ENCODE results near the gene LRIG1. TPM values are rescaled to one million over a fixed set of nuclear protein-coding genes. Genes with fewer than 3 reads are reported as not detected.

Gene LRIG1
- total RNA-seq, 1 experiment from 2014 or later, result 24.1 TPM

GRCh38 chr3:66435989-66436388 lies 64.8 kb downstream of the LRIG1 start:
- no peak overlapping the region for H3K27ac ChIP-seq (ENCODE audit: low read depth, low read length, poor library complexity, severe bottlenecking)
- H3K9me3 ChIP-seq (ENCODE audit: low read depth, low read length, poor library complexity, severe bottlenecking), result no peaks in the 10 kb centered on the region
- no TSS peak for BruUV-seq (replicated peaks)
- DNase-seq (ENCODE audit: low spot score), result no peak
- intact Hi-C loops (cut with micrococcal nuclease; ENCODE audit: unreplicated experiment), result no loop called here
- peaks cover 18% of the 10 kb centered on the region for H3K4me1 ChIP-seq (ENCODE audit: insufficient read depth, low read length, poor library complexity, severe bottlenecking)
- ChIA-PET POLR2A (ENCODE audit: low non-redundant PET) (no interaction called here), CTCF (no interaction called here)
- no peaks in the 10 kb centered on the region for H3K36me3 ChIP-seq (ENCODE audit: insufficient read depth, low read length, poor library complexity, severe bottlenecking)
- no peak overlapping the region for H3K4me3 ChIP-seq (ENCODE audit: low read depth, low read length, poor library complexity, severe bottlenecking)
- TF ChIP-seq EZH2 (IDR thresholded peaks at IDR 0.05; ENCODE audit: borderline replicate concordance, low read depth, low read length, poor library complexity, severe bottlenecking) (no peak), CTCF (conservative IDR thresholded peaks at IDR 0.05; ENCODE audit: low read depth, low read length) (no peak)
- no peaks in the 10 kb centered on the region for H3K27me3 ChIP-seq (replicated peaks; ENCODE audit: insufficient read depth, low read depth, low read length, poor library complexity)

GRCh38 chr3:66434726-66435125 lies 66.1 kb downstream of the LRIG1 start:
- no peaks in the 10 kb centered on the region for H3K36me3 ChIP-seq (ENCODE audit: insufficient read depth, low read length, poor library complexity, severe bottlenecking)
- no peaks in the 10 kb centered on the region for H3K9me3 ChIP-seq (ENCODE audit: low read depth, low read length, poor library complexity, severe bottlenecking)
- peaks cover 6% of the 10 kb centered on the region for H3K4me1 ChIP-seq (ENCODE audit: insufficient read depth, low read length, poor library complexity, severe bottlenecking)
- no peaks in the 10 kb centered on the region for H3K27me3 ChIP-seq (replicated peaks; ENCODE audit: insufficient read depth, low read depth, low read length, poor library complexity)
- DNase-seq (ENCODE audit: low spot score), result no peak
- CTCF ChIA-PET, result no interaction called here
- intact Hi-C loops (cut with micrococcal nuclease; ENCODE audit: unreplicated experiment), result no loop called here
- no TSS peak for BruUV-seq (replicated peaks)
- TF ChIP-seq EZH2 (IDR thresholded peaks at IDR 0.05; ENCODE audit: borderline replicate concordance, low read depth, low read length, poor library complexity, severe bottlenecking) (no peak), CTCF (conservative IDR thresholded peaks at IDR 0.05; ENCODE audit: low read depth, low read length) (no peak)
- no peak overlapping the region for H3K27ac ChIP-seq (ENCODE audit: low read depth, low read length, poor library complexity, severe bottlenecking)
- no peak overlapping the region for H3K4me3 ChIP-seq (ENCODE audit: low read depth, low read length, poor library complexity, severe bottlenecking)
- POLR2A ChIA-PET (ENCODE audit: low non-redundant PET), result no interaction called here

GRCh38 chr3:66433522-66433782 lies 67.4 kb downstream of the LRIG1 start:
- CTCF ChIA-PET, result no interaction called here
- Histone ChIP-seq H3K4me3 (ENCODE audit: low read depth, low read length, poor library complexity, severe bottlenecking) (no peak overlapping the region), H3K27me3 (replicated peaks; ENCODE audit: insufficient read depth, low read depth, low read length, poor library complexity) (no peaks in the 10 kb centered on the region), H3K4me1 (ENCODE audit: insufficient read depth, low read length, poor library complexity, severe bottlenecking) (peaks cover 10% of the 10 kb centered on the region), H3K9me3 (ENCODE audit: low read depth, low read length, poor library complexity, severe bottlenecking) (no peaks in the 10 kb centered on the region), H3K36me3 (ENCODE audit: insufficient read depth, low read length, poor library complexity, severe bottlenecking) (no peaks in the 10 kb centered on the region), H3K27ac (ENCODE audit: low read depth, low read length, poor library complexity, severe bottlenecking) (no peak overlapping the region)
- intact Hi-C loops (cut with micrococcal nuclease; ENCODE audit: unreplicated experiment), result no loop called here
- POLR2A ChIA-PET (ENCODE audit: low non-redundant PET), result no interaction called here
- no peak for TF ChIP-seq EZH2 (IDR thresholded peaks at IDR 0.05; ENCODE audit: borderline replicate concordance, low read depth, low read length, poor library complexity, severe bottlenecking)
- TF ChIP-seq CTCF (conservative IDR thresholded peaks at IDR 0.05; ENCODE audit: low read depth, low read length), result no peak
- no TSS peak for BruUV-seq (replicated peaks)
- DNase-seq (ENCODE audit: low spot score), result no peak

All from A673 (cell line).